Left lobe of liver (tissue), 2 donors: ENCODE data around the gene STK38L. TPM values are rescaled to one million over a fixed set of nuclear protein-coding genes. Genes with fewer than 3 reads are reported as not detected.

Experiments
- ATAC-seq: fragments of 200-7000 bp; cut with Tn5 transposase; one replicate; pipeline ENCODE4 v1.9.1; 2020; ENCODE audit warnings: mild to moderate bottlenecking, moderate library complexity
- DNase-seq: peaks from one replicate; pipeline ENCODE4 v3.0.0-alpha.2; 2020; ENCODE audit warnings: low spot score
- total RNA-seq: library from RNA; stranded (reverse); gene quantifications from one replicate; pipeline ENCODE4 v1.2.1, GENCODE V29; 2021
- donor health status: DM: no; HTN: no; CAD: no; lungs with moderate emphysema.
- donor health status: DM: no; HTN: yes; CAD: no.

The STK38L gene
- total RNA-seq = 7.7 TPM

GRCh38 chr12:27243804-27244688 lies at the start of gene STK38L:
Gene STK38L (plus strand): TSS chr12:27244286. CDS start chr12:27297721, 53,435 bp downstream.
- ATAC-seq (peak; percentile 98), DNase-seq (peak; percentile 97)

DNA sequence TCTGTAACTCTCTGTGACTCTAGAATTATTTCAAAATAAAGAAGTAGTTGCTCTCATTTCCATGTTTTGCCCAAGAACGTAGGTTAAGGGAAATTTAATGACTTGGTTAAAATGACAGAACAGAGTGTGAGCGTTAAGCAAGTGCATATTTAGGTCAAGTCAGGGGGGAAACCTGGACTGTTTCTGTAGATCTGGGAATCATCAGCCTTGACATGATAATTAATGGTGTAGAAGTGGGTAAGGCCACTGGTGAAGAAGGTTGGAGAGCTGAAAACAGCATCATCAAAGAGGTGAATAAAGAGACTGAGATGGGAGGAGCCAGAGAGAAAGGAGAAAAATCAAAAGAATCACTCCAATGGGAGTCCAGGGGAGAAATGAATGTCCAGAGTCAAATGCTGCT lies 49.4 kb upstream of the STK38L start:
- DNase-seq = no peak

GRCh38 chr12:27198036-27198435 lies 46.0 kb upstream of the STK38L start:
- DNase-seq (no peak), ATAC-seq (no peak)

More for the DNA sequence above, 49.4 kb upstream of the STK38L start:
- no peak for ATAC-seq

DNA sequence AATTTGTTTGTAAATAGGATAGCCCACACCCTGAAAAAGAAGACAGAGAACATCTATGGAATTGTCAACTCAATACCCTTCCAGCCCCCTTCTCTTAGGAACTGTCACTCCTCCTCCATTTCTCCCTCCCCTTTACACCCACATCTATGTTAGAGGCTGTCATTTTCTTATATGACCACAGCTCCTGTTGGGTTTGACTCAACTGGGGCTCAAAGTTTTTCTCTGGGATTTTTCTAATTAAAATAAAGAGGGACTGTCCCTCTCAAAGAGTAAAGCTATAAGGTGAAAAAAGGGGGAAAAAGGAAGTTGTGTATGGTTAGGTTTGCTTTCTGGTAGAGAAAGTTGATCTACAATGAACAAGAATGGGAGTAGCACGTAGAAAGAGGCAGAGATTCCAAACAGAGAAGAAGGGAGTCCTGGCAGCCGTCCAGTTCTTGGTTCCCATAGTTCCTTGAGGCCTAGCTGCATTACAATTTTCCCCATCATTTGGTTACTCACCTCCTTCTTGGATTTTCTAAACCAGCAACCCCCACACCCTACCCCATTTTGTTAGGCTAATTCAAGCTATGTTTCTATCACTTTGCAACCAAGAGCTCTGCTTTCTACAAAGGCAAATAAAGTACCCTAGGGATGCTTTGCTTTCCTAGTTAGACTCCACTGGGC lies 44.3 kb upstream of the STK38L start:
- ATAC-seq (no peak), DNase-seq (no peak)

DNA sequence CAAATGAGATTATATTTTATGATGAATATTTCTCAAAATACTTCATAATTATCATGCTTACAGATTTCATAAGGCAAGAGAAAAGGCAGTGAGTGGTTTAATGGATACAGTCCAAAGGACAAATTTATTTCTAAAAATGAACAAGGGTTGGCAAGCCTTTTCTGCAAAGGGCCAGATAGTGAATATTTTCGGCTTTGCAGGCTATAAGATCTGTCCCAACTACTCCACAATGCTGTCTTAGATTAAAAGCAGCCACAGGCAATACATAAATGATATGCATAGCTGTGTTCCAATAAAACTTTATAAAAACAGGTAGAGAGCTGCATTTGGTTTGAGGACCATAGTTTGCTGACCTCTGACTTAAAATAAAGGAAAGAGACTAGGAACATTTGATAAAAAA lies 42.9 kb upstream of the STK38L start:
- ATAC-seq = no peak

GRCh38 chr12:27206801-27207502 lies 37.1 kb upstream of the STK38L start:
- no peak for DNase-seq
- no peak for ATAC-seq

More for the DNA sequence above, 42.9 kb upstream of the STK38L start:
- DNase-seq = no peak

DNA sequence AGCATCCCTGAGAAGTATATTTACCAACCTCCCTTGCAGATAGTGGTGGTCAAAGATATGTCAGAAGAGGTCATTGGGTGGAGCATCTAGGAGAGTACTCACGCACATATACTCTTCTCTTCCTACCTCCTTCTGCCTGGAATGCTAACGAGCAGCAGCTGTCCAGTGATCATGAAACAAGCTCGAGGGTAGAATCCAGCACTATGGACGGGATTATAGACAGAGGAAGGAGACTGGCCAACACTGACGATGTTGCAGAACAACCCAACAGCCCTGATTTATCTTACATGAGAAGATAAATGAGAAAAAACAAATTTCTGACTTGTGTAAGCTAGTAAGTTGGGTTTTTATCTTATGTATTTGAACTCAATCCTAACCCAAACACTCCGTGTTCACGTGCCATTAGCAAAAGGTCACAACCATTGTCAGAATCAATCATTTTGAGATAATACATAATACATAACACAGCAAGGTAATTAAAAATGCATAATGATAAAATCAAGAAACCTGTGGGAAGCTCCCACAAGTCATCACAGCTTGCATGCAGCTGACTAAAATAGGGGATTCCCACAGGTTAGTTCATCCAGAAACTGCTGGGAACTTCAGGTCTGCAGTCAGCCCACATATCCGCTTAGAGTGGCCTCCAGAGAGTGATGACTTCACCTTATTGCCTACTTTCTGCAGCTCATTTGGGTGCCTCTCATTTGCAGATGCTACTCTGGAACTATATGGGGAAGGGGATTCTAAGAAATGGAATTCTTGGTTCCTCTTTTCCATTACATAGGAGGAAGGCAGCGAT lies 36.3 kb upstream of the STK38L start:
- DNase-seq = no peak
- ATAC-seq = no peak

DNA sequence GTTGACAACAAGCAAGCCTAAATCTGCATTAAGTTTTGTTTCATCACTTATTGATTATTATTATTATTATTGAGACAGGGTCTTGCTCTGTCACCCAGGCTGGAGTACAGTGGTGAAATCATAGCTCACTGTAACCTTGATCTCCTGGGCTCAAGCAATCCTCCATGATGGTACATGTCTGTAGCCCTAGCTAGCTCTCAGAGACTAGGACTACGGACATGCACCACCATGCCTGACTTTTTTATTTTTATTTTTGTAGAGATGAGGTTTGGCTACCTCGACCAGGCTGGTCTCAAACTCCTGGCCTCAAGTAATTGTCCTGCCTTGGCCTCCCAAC lies 35.7 kb upstream of the STK38L start:
- ATAC-seq = no peak

DNA sequence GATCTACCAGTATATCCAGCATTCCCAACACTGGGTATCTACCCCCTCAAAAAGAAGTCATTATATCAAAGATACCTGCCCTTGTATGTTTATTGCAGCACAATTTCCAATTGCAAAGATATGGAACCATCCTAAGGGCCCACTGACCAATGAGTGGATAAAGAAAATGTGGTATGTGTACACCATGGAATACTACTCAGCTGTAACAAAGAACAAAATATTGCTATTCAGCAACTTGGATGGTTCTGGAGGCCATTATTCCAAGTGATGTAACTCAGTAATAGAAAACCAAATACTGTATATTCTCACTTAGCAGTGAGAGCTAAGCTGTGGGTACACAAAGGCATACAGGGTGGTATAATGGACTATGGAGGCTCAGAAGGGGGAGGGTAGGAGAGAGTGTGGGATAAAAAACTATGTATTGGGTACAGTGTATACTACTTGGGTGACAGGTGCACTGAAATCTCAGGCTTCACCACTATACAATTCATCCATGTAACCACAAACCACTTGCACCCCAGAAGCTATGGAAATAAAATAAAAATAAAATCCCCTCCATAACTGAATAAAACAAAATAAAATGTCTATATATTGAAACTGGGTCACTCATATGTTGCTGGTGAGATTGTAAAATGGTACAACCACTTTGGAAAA lies 34.7 kb upstream of the STK38L start:
- no peak for ATAC-seq
- no peak for DNase-seq

More for the DNA sequence above, 35.7 kb upstream of the STK38L start:
- DNase-seq = no peak

- ATAC-seq (no peak), DNase-seq (no peak)
Measured at GRCh38 chr12:27210187-27210586, 33.9 kb upstream of the STK38L start.

DNA sequence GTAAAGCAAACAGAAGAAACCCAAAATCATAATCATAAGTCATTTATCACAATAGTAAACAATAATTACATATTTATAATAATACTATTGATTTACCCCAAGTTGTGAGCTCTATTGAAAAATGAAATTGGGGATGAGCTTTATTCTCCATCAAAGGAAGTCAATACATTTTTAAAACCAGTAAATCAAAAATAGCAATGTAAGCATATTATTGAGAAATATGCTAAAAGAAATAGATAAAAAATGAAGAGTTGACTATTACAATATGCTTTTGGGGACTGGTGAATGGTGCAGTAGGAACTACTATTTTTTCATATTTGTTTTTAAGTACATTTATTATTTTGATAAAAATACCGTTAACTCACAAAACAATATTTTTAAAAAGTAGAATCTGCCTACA lies 31.2 kb upstream of the STK38L start:
- no peak for DNase-seq
- no peak for ATAC-seq

GRCh38 chr12:27213304-27213703 lies 30.8 kb upstream of the STK38L start:
- ATAC-seq = peak; percentile 80
- DNase-seq = no peak

DNA sequence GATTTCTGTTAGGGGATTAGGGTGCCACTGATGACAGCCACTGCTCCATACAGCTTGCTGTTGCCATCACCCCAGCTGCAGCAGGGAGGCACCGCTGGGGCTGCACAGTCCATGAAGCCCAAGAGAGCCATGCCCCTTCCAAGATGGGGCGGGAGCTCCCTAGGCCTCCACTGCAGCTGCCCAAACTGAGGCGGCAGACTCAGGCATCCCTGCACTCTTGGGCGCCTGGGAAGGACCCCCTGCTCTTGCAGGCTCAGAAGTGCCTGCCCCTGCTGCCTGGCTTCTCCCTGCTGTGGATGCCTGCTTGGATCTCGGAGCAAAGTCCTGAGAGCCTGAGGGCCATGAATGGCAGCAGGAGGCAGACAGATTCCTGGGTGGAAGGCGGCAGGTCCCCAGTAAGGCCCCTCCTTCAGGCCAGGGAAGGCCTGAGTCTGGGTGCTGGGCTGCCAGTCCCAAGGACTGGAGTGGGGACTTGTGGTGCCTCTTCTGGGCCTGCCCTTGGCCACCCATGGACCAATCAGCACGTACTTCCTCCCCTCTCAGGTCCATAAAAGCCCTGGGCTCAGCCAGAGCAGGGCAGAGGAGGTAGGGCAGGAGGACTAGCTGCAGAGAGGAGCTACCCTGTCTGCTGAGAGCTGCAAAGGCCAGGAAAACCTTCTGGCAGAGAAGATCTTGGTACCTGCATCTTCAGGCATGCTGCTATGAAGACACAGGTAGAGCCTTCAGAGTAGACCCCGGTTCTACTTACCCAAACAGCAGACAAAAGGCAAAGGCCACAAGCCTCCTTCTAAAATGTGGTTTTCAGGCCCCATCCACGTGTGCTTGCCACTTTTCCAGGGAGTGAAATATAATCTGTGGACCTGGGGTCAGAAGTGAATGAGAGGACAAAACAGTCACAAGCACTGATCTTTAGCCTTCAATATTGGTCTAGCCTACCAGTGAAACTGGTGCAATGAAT lies 30.0 kb upstream of the STK38L start:
- peak; percentile 72 for DNase-seq
- ATAC-seq = peak; percentile 77

- no peak for ATAC-seq
Measured at GRCh38 chr12:27217590-27217989, 26.5 kb upstream of the STK38L start.

DNA sequence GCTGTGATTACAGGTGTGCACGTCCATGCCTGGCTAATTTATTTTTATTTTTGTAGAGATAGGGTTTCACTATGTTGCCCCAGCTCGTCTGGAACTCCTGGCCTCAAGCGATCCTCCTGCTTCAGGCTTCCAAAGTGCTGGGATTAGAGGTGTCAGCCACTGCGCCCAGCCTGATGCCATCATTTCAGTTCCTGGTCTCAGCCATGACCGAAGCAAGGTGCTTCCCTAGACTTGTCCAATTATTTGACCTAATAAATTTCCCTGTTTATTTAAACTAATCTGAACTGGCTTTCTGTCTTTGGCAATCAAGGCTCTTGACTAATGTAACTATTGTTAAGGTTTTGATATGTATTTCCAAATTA lies 24.4 kb upstream of the STK38L start:
- ATAC-seq (no peak), DNase-seq (no peak)

More at GRCh38 chr12:27217590-27217989, 26.5 kb upstream of the STK38L start:
- DNase-seq = no peak

GRCh38 chr12:27220055-27220987 lies 23.8 kb upstream of the STK38L start:
- ATAC-seq (no peak), DNase-seq (no peak)

DNA sequence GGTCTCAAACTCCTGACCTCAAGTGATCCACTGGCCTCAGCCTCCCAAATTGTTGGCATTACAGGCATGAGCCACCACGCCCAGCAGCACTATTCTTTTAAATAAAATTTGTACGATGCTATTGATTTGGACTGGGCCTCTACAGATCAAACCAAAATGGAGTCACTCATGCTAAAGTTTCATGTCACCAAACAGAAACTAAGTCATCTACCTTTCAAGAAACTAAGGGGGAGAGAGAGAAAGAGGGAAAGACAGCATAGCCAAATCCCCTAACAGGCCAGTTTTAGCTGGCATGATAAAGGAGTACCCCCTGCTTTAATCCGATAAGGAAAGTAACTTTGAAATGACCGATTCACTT lies 23.1 kb upstream of the STK38L start:
- DNase-seq (no peak), ATAC-seq (no peak)
